ENCODE results near the gene UTP15. TPM values are rescaled to one million over a fixed set of nuclear protein-coding genes. Genes with fewer than 3 reads are reported as not detected.

Gene UTP15
- total RNA-seq, 1 experiment from 2014 or later, result 41.3 TPM

- H3K4me3 Mint-ChIP-seq (ENCODE audit: unreplicated experiment), result no peak overlapping the region
- H3K27ac Mint-ChIP-seq (ENCODE audit: low read depth, unreplicated experiment), result no peak overlapping the region
- peaks cover 41% of the 10 kb centered on the region for H3K36me3 Mint-ChIP-seq (ENCODE audit: insufficient read depth, unreplicated experiment)
- TF ChIP-seq CTCF (IDR thresholded peaks at IDR 0.05; ENCODE audit: unreplicated experiment), result no peak
- intact Hi-C loops (cut with micrococcal nuclease), result no loop called here
- no peak for DNase-seq (ENCODE audit: unreplicated experiment)
- BruUV-seq (replicated peaks), result no TSS peak
- no peaks in the 10 kb centered on the region for H3K4me1 Mint-ChIP-seq (ENCODE audit: insufficient read depth, unreplicated experiment)
- no peaks in the 10 kb centered on the region for H3K9me3 Mint-ChIP-seq (ENCODE audit: unreplicated experiment)
- no peaks in the 10 kb centered on the region for H3K27me3 Mint-ChIP-seq (ENCODE audit: insufficient read depth, unreplicated experiment)
- POLR2A ChIA-PET, result interaction anchor here (0.9 kb wide), 1 partner anchor 19 kb away, joined by 3 read pairs; no protein-coding TSS in a partner anchor
- CTCF ChIA-PET, result interaction anchor here (1.0 to 2.7 kb wide), 3 partner anchors 9 to 111 kb away, joined by 4 to 15 read pairs (median 5); no protein-coding TSS in a partner anchor
Observed at GRCh38 chr5:73582285-73583145, 17.0 kb downstream of the UTP15 start.

- Mint-ChIP-seq H3K4me3 (ENCODE audit: unreplicated experiment) (no peak overlapping the region), H3K36me3 (ENCODE audit: insufficient read depth, unreplicated experiment) (peaks cover 6% of the 10 kb centered on the region), H3K27me3 (ENCODE audit: insufficient read depth, unreplicated experiment) (no peaks in the 10 kb centered on the region), H3K27ac (ENCODE audit: low read depth, unreplicated experiment) (no peak overlapping the region), H3K9me3 (ENCODE audit: unreplicated experiment) (no peaks in the 10 kb centered on the region), H3K4me1 (ENCODE audit: insufficient read depth, unreplicated experiment) (peaks cover 12% of the 10 kb centered on the region)
- ChIA-PET POLR2A (interaction anchor here (0.6 to 1.7 kb wide), 3 partner anchors 86 to 206 kb away, joined by 3 to 5 read pairs (median 3); no protein-coding TSS in a partner anchor), CTCF (interaction anchor here (1.0 to 10.3 kb wide), 3 partner anchors 9 to 204 kb away, joined by 3 to 298 read pairs (median 4); no protein-coding TSS in a partner anchor)
- no peak for TF ChIP-seq CTCF (IDR thresholded peaks at IDR 0.05; ENCODE audit: unreplicated experiment)
- intact Hi-C loops (cut with micrococcal nuclease), result no loop called here
- no TSS peak for BruUV-seq (replicated peaks)
- DNase-seq (ENCODE audit: unreplicated experiment), result no peak
Observed at GRCh38 chr5:73587923-73588322, 22.4 kb downstream of the UTP15 start.

- Mint-ChIP-seq H3K4me3 (ENCODE audit: unreplicated experiment) (no peak overlapping the region), H3K27ac (ENCODE audit: low read depth, unreplicated experiment) (no peak overlapping the region), H3K36me3 (ENCODE audit: insufficient read depth, unreplicated experiment) (peaks cover 4% of the 10 kb centered on the region), H3K4me1 (ENCODE audit: insufficient read depth, unreplicated experiment) (peaks cover 14% of the 10 kb centered on the region), H3K27me3 (ENCODE audit: insufficient read depth, unreplicated experiment) (no peaks in the 10 kb centered on the region), H3K9me3 (ENCODE audit: unreplicated experiment) (no peaks in the 10 kb centered on the region)
- peak; percentile 64 for TF ChIP-seq CTCF (IDR thresholded peaks at IDR 0.05; ENCODE audit: unreplicated experiment)
- ChIA-PET POLR2A (interaction anchor here (0.6 to 2.9 kb wide), 13 partner anchors 13 to 1511 kb away, joined by 3 to 21 read pairs (median 4); partner anchors contain the start of gene ARHGEF28), CTCF (interaction anchor here (0.5 to 10.3 kb wide), 49 partner anchors 8 to 1058 kb away, joined by 3 to 298 read pairs (median 4); no protein-coding TSS in a partner anchor)
- BruUV-seq (replicated peaks), result no TSS peak
- peak; percentile 84 for DNase-seq (ENCODE audit: unreplicated experiment)
- intact Hi-C loops (cut with micrococcal nuclease), result loop anchor here (1.0 to 10.0 kb wide), 5 partner anchors 102 to 1057 kb away; no protein-coding TSS in a partner anchor
Observed at GRCh38 chr5:73591102-73591695, 25.7 kb downstream of the UTP15 start.

All from MCF 10A (cell line).